Measurements from ENCODE around the gene IER5. TPM values are rescaled to one million over a fixed set of nuclear protein-coding genes. Genes with fewer than 3 reads are reported as not detected.

IER5 gene
- total and polyA plus RNA-seq, 9 of the 15 experiments (the other 6 are each of a cell fraction or from before 2014, with no cell fraction given): 2.4 to 32.1 (median 12.0) TPM

GRCh38 chr1:181137217-181137743 is 48.8 kb downstream of the IER5 start:
- no peak overlapping the region for H2AFZ ChIP-seq (ENCODE audit: low read depth, low read length)
- CTCF ChIA-PET (ENCODE audit: low intra/inter-chr PET ratio): no interaction called here
- in situ Hi-C loops (cut with MboI): loop anchor here (5.0 kb wide), 1 partner anchor 100 kb away; no protein-coding TSS in a partner anchor
- TF ChIP-seq SREBF2 (CRISPR knock-in tag; IDR thresholded peaks at IDR 0.05) (no peak), FIP1L1 (IDR thresholded peaks at IDR 0.05; ENCODE audit: low read depth, low read length, poor library complexity, severe bottlenecking) (no peak), C11orf30 (IDR thresholded peaks at IDR 0.05; ENCODE audit: low read depth) (peak; percentile 24; the same call in 1 of the 2 replicates)
- H3K27me3 ChIP-seq (ENCODE audit: control insufficient read depth in 2 of 2, insufficient read depth in 2 of 2, low read length in 2 of 2): no peaks in the 10 kb centered on the region
- H3K79me2 ChIP-seq (ENCODE audit: control insufficient read depth, insufficient read depth, low read length): no peaks in the 10 kb centered on the region
- no peaks in the 10 kb centered on the region for H3K36me3 ChIP-seq (ENCODE audit: control insufficient read depth, insufficient read depth, low read length)
- ATAC-seq (no peak), FAIRE-seq (no peak), DNase-seq (ENCODE audit: extremely low read depth in 1 of 4, low spot score in 3 of 4) (no peak)
- no peak overlapping the region for H3K4me2 ChIP-seq (ENCODE audit: insufficient read depth, low read length)
- no peaks in the 10 kb centered on the region for H3K9me3 ChIP-seq (replicated peaks; ENCODE audit: control insufficient read depth, insufficient read depth, low read depth, low read length)
- POLR2A ChIA-PET: no interaction called here
- no peak overlapping the region for H3K9ac ChIP-seq (ENCODE audit: insufficient read depth in 1 of 2, low read depth in 2 of 2, low read length in 2 of 2)
- intact Hi-C loops (cut with micrococcal nuclease): no loop called here
- no peak overlapping the region for H3K27ac ChIP-seq (ENCODE audit: extremely low read depth, low read depth, low read length)
- WGBS (ENCODE audit: insufficient coverage, low coverage, missing lambda C conversion rate): 59% methylated on average over 12 of the region's 12 CpGs
- H3K4me1 ChIP-seq (replicated peaks in 1 of 2; ENCODE audit: control insufficient read depth in 2 of 2, insufficient read depth in 2 of 2, low read length in 2 of 2): peaks cover 42 to 44% of the 10 kb centered on the region in 2 experiments
- BruUV-seq (replicated peaks): no TSS peak
- H3K9me1 ChIP-seq (ENCODE audit: control insufficient read depth, insufficient read depth, low read length): no peaks in the 10 kb centered on the region
- no peak overlapping the region for H3K4me3 ChIP-seq
- H4K20me1 ChIP-seq (replicated peaks; ENCODE audit: control insufficient read depth, insufficient read depth, low read length): no peaks in the 10 kb centered on the region

DNA sequence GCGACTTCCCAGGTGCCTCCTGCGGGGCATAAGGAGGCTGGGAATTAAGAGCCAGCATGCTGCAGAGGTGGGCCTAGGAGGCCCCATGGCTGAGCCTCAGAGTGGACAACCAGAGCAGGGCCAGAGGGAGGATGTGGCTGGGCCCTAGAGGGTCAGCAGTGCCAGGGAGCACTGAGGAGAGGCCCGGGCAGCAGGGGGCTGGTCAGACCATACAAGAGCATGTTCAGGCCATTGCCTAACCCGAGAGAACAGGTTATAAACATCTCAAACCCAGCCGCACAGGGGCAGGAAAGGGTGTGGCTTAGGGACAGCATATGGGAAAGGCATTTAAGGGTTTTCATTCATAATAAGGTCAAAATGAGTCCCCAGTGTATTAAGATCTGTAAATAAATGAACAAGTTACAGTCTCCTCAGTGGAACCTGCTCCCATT is 51.1 kb downstream of the IER5 start:
- no TSS peak for BruUV-seq (replicated peaks)
- Histone ChIP-seq H3K9me3 (replicated peaks; ENCODE audit: control insufficient read depth, insufficient read depth, low read depth, low read length) (no peaks in the 10 kb centered on the region), H4K20me1 (replicated peaks; ENCODE audit: control insufficient read depth, insufficient read depth, low read length) (no peaks in the 10 kb centered on the region), H3K4me3 (no peak overlapping the region), H3K9ac (ENCODE audit: insufficient read depth in 1 of 2, low read depth in 2 of 2, low read length in 2 of 2) (no peak overlapping the region), H3K4me1 (replicated peaks in 1 of 2; ENCODE audit: control insufficient read depth in 2 of 2, insufficient read depth in 2 of 2, low read length in 2 of 2) (peaks cover 35 to 44% of the 10 kb centered on the region in 2 experiments), H3K9me1 (ENCODE audit: control insufficient read depth, insufficient read depth, low read length) (no peaks in the 10 kb centered on the region), H3K4me2 (ENCODE audit: insufficient read depth, low read length) (no peak overlapping the region), H3K36me3 (ENCODE audit: control insufficient read depth, insufficient read depth, low read length) (no peaks in the 10 kb centered on the region), H2AFZ (ENCODE audit: low read depth, low read length) (peak overlapping the region; percentile 48; the same call in 1 of the 2 replicates), H3K79me2 (ENCODE audit: control insufficient read depth, insufficient read depth, low read length) (no peaks in the 10 kb centered on the region), H3K27me3 (ENCODE audit: control insufficient read depth in 2 of 2, insufficient read depth in 2 of 2, low read length in 2 of 2) (no peaks in the 10 kb centered on the region), H3K27ac (ENCODE audit: extremely low read depth, low read depth, low read length) (no peak overlapping the region)
- ATAC-seq (no peak), FAIRE-seq (no peak), DNase-seq (ENCODE audit: extremely low read depth in 1 of 4, low spot score in 3 of 4) (no peak)
- ChIA-PET CTCF (ENCODE audit: low intra/inter-chr PET ratio) (no interaction called here), POLR2A (interaction anchor here (0.7 to 5.6 kb wide), 2 partner anchors 10 to 48 kb away, joined by 3 to 52 read pairs; no protein-coding TSS in a partner anchor)
- in situ Hi-C loops (cut with MboI): loop anchor here (5.0 kb wide), 4 partner anchors 57 to 637 kb away; partner anchors contain the start of gene ACBD6
- WGBS (ENCODE audit: insufficient coverage, low coverage, missing lambda C conversion rate): 22% methylated on average over 5 of the region's 5 CpGs
- intact Hi-C loops (cut with micrococcal nuclease): loop anchor here (5.0 kb wide), 1 partner anchor 622 kb away; no protein-coding TSS in a partner anchor
- no peak for TF ChIP-seq DACH1 (IDR thresholded peaks at IDR 0.05; ENCODE audit: partially characterized antibody)
- TF ChIP-seq NBN (IDR thresholded peaks at IDR 0.05; ENCODE audit: low read depth): no peak
- no peak for TF ChIP-seq ZFX (CRISPR knock-in tag; IDR thresholded peaks at IDR 0.05)
- TF ChIP-seq, protein P1, sequence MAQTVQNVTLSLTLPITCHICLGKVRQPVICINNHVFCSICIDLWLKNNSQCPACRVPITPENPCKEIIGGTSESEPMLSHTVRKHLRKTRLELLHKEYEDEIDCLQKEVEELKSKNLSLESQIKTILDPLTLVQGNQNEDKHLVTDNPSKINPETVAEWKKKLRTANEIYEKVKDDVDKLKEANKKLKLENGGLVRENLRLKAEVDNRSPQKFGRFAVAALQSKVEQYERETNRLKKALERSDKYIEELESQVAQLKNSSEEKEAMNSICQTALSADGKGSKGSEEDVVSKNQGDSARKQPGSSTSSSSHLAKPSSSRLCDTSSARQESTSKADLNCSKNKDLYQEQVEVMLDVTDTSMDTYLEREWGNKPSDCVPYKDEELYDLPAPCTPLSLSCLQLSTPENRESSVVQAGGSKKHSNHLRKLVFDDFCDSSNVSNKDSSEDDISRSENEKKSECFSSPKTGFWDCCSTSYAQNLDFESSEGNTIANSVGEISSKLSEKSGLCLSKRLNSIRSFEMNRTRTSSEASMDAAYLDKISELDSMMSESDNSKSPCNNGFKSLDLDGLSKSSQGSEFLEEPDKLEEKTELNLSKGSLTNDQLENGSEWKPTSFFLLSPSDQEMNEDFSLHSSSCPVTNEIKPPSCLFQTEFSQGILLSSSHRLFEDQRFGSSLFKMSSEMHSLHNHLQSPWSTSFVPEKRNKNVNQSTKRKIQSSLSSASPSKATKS (CRISPR knock-in tag; IDR thresholded peaks at IDR 0.05): no peak
- TF ChIP-seq ATF6 (CRISPR knock-in tag; IDR thresholded peaks at IDR 0.05): no peak
- TF ChIP-seq RNF2 (IDR thresholded peaks at IDR 0.05): no peak
